IMR-90 (cell line): ENCODE results near the gene DCUN1D4. TPM values are rescaled to one million over a fixed set of nuclear protein-coding genes. Genes with fewer than 3 reads are reported as not detected.
A peak's percentile ranks its signal among the peaks of the same experiment; 100 is the strongest.

ENCODE experiments used
- CEBPB ChIP-seq: IDR thresholded peaks from 2 replicates; pipeline ENCODE4 v1.6.1; 2012; ENCODE audit warnings: low read depth, low read length, improper control_type of control experiment
- FOS ChIP-seq: fragments of 150-350 bp; IDR thresholded peaks from 2 replicates; pipeline ENCODE4 v1.6.1; 2016; ENCODE audit warnings: low read depth, low read length
- RAD21 ChIP-seq: IDR thresholded peaks from 2 replicates; pipeline ENCODE4 v1.6.1; 2012; ENCODE audit warnings: low read length, improper control_type of control experiment
- RFX5 ChIP-seq: IDR thresholded peaks from 2 replicates; pipeline ENCODE4 v1.8.0; 2012; ENCODE audit warnings: low read depth, mild to moderate bottlenecking, low read length, moderate library complexity
- polyA plus RNA-seq, 3 experiments: library from polyadenylated mRNA; depleted of rRNA; stranded (reverse); fragments of >200 nt; gene quantifications; 2 replicates each; pipeline ENCODE4 v1.2.3, GENCODE V29; 2012; ENCODE audit warnings: low replicate concordance in 1 of 3
- total RNA-seq: library from RNA; depleted of rRNA; stranded (reverse); fragments of >200 nt; gene quantifications from 2 replicates; pipeline ENCODE4 v1.2.3, GENCODE V29; 2012
- TF ChIP-seq, protein P1 (sequence below): fragments of 150-350 bp; IDR thresholded peaks from 2 replicates; pipeline ENCODE4 v1.6.1; 2016; ENCODE audit warnings: low read depth, mild to moderate bottlenecking, low read length, moderate library complexity, borderline replicate concordance

Gene DCUN1D4
- total and polyA plus RNA-seq, 2 of the 4 experiments (the other 2 are of a cell fraction): 31.0 to 44.3 TPM

DNA sequence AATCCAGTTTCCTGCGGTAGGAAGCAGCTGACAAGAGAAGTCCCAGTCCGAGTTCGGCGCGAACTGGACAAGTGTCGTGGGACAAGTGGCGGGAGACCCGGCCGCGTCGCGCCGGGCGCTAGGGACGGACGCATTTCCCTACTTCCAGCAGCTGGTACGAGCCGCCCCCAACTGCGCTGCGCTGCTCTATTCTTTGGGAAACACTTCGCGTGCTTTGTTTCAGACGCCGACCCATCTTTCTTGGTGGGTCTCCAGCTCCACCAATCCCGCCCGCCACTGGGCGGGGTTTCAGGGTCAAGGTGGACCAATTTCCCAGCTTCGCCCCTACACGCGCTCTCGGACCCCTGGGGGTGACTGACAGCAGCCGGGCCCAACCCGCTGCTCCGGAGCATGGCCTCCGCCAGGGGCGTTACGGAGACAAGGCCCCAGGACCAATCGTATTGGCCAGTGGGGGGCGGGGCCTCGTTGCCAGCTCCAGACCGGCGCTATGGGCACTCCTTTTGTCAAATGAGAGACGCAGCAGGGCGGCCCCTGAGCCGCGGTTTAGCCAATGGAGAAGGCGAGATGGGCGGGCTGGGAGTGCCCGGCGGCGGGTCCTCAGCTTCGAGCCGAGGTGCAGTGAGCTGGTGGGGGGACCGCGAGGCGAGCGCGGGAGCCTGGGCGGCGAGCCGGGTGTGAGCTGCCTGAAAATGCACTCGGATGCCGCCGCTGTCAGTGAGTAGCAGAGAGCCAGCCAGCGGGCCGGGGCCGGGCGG is at the start of gene DCUN1D4 (continued):
- TF ChIP-seq, protein P1, sequence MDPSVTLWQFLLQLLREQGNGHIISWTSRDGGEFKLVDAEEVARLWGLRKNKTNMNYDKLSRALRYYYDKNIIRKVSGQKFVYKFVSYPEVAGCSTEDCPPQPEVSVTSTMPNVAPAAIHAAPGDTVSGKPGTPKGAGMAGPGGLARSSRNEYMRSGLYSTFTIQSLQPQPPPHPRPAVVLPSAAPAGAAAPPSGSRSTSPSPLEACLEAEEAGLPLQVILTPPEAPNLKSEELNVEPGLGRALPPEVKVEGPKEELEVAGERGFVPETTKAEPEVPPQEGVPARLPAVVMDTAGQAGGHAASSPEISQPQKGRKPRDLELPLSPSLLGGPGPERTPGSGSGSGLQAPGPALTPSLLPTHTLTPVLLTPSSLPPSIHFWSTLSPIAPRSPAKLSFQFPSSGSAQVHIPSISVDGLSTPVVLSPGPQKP: no peak
- TF ChIP-seq CEBPB: no peak
- no peak for TF ChIP-seq RFX5
- TF ChIP-seq FOS: peak; percentile 54; the same call in 1 of the 2 replicates
- no peak for TF ChIP-seq RAD21
